ENCODE results near the gene KLRG1. TPM values are rescaled to one million over a fixed set of nuclear protein-coding genes. Genes with fewer than 3 reads are reported as not detected.

KLRG1 gene
- total and polyA plus RNA-seq, 2 of the 8 experiments (the other 6 are each of a cell fraction or from before 2014, with no cell fraction given) = 7.9 to 12.8 TPM

DNA sequence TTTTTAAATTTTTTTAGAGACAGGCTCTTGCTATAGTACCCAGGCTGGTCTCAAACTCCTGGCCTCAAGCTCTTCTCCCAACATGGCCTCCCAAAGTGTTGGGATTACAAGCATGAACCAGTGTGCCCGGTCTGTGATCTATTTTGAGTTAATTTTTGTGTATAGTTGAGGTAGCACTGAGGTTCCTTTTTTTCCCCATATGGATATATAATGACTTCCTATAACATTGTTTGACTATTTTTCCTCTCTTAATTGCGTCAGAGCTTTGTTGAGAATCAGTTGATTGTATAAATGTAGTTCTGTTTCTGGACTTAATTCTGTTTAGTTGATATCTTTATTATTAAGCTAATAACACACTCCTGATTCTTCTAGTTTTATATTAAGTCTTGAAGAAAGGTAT is 31.3 kb upstream of the KLRG1 start:
- 79% methylated on average over 2 of the region's 2 CpGs; no CpG with 5 or more reads in 1 of the 2 experiments for WGBS, 2 experiments (ENCODE audit: extremely low coverage in 1 of 2, insufficient coverage in 1 of 2, insufficient read length in 1 of 2, insufficient replicate concordance in 2 of 2, low coverage in 1 of 2, low lambda C conversion rate in 2 of 2, missing lambda C conversion rate in 1 of 2)
- Histone ChIP-seq H3K23ac (ENCODE audit: insufficient read length) (no peak overlapping the region), H3K9me3 (ENCODE audit: insufficient read depth in 2 of 2, low read depth in 1 of 2, low read length in 1 of 2) (no peaks in the 10 kb centered on the region), H2BK5ac (ENCODE audit: low read depth, low read length) (no peak overlapping the region), H3K79me2 (ENCODE audit: control insufficient read depth in 1 of 2, insufficient read depth in 2 of 2, low read length in 2 of 2) (no peaks in the 10 kb centered on the region), H3K18ac (ENCODE audit: extremely low read depth, low read length) (no peak overlapping the region), H4K8ac (ENCODE audit: extremely low read depth, insufficient read depth, low read length) (no peak overlapping the region), H3K23me2 (ENCODE audit: low read depth, low read length) (no peaks in the 10 kb centered on the region), H3K4ac (replicated peaks; ENCODE audit: insufficient read length, low read depth, low read length) (no peak overlapping the region), H3K4me1 (replicated peaks in 1 of 4; ENCODE audit: control insufficient read depth in 3 of 4, insufficient read depth in 4 of 4, low read length in 3 of 4) (peaks cover 0 to 3% (median 0%) of the 10 kb centered on the region in 4 experiments; a peak in 1 of 7 replicates), H2BK120ac (replicated peaks; ENCODE audit: low read depth, low read length) (no peak overlapping the region), H2BK15ac (ENCODE audit: low read length) (no peak overlapping the region), H3K14ac (ENCODE audit: insufficient read length) (no peak overlapping the region), H3K27me3 (replicated peaks in 1 of 4; ENCODE audit: control insufficient read depth in 3 of 4, extremely low read depth in 1 of 4, insufficient read depth in 3 of 4, low read length in 3 of 4) (no peaks in the 10 kb centered on the region), H4K20me1 (replicated peaks in 1 of 2; ENCODE audit: control insufficient read depth in 1 of 2, insufficient read depth in 2 of 2, low read length in 2 of 2) (no peaks in the 10 kb centered on the region), H3K4me2 (ENCODE audit: insufficient read depth in 1 of 2, low read depth in 2 of 2, low read length in 2 of 2) (no peak overlapping the region), H3K4me3 (ENCODE audit: extremely low read depth in 1 of 4, insufficient read depth in 2 of 4, low read depth in 3 of 4, low read length in 4 of 4) (no peak overlapping the region), H3K79me1 (ENCODE audit: low read depth, low read length) (no peaks in the 10 kb centered on the region), H2AK5ac (ENCODE audit: low read depth, low read length) (no peak overlapping the region), H3K9ac (replicated peaks in 1 of 4; ENCODE audit: extremely low read depth in 1 of 4, low read depth in 3 of 4, low read length in 3 of 4) (no peak overlapping the region), H3K27ac (ENCODE audit: low read depth, low read length) (no peak overlapping the region), H2AFZ (ENCODE audit: low read length) (no peak overlapping the region), H4K91ac (replicated peaks; ENCODE audit: insufficient read length, low read length) (no peak overlapping the region), H2BK12ac (ENCODE audit: low read depth, low read length) (no peak overlapping the region), H2BK20ac (ENCODE audit: low read length) (no peak overlapping the region), H4K5ac (ENCODE audit: insufficient read length, low read depth, low read length) (no peak overlapping the region), H3K56ac (replicated peaks; ENCODE audit: insufficient read length, low read depth, low read length) (no peak overlapping the region), H3K36me3 (ENCODE audit: control insufficient read depth in 2 of 4, insufficient read depth in 4 of 4, low read length in 3 of 4) (peaks cover 0 to 4% (median 0%) of the 10 kb centered on the region in 4 experiments; a peak in 1 of 8 replicates)
- no peak for DNase-seq (ENCODE audit: low read depth in 1 of 2, low spot score in 2 of 2)
- FAIRE-seq = no peak
- POLR2A ChIA-PET (ENCODE audit: partially characterized antibody) = interaction anchor here (1.2 to 1.3 kb wide), 2 partner anchors 8 to 19 kb away, joined by 3 read pairs; partner anchors contain the start of gene M6PR
- CTCF ChIA-PET (ENCODE audit: partially characterized antibody) = interaction anchor here (0.6 to 1.3 kb wide), 2 partner anchors 93 to 677 kb away, joined by 3 to 4 read pairs; no protein-coding TSS in a partner anchor
- TF ChIP-seq SIX5 (IDR thresholded peaks at IDR 0.05; ENCODE audit: low read depth, low read length) = no peak
- TF ChIP-seq SP4 (IDR thresholded peaks at IDR 0.05; ENCODE audit: low read length) = no peak
- TF ChIP-seq ZNF274 (IDR thresholded peaks at IDR 0.05; ENCODE audit: borderline replicate concordance, extremely low read depth, low read length) = no peak
- TF ChIP-seq EP300 (IDR thresholded peaks at IDR 0.05; ENCODE audit: borderline replicate concordance in 1 of 2, low read depth in 2 of 2, low read length in 2 of 2) = no peak
- no peak for TF ChIP-seq RFX5 (IDR thresholded peaks at IDR 0.05; ENCODE audit: borderline replicate concordance, low read depth, low read length)
- TF ChIP-seq JUND (IDR thresholded peaks at IDR 0.05; ENCODE audit: low read length) = no peak
- no peak for TF ChIP-seq SP2 (IDR thresholded peaks at IDR 0.05; ENCODE audit: low read length)
- no peak for TF ChIP-seq HDAC2 (IDR thresholded peaks at IDR 0.05; ENCODE audit: borderline replicate concordance in 1 of 2, low read depth in 2 of 2, low read length in 2 of 2)
- TF ChIP-seq, protein P1, sequence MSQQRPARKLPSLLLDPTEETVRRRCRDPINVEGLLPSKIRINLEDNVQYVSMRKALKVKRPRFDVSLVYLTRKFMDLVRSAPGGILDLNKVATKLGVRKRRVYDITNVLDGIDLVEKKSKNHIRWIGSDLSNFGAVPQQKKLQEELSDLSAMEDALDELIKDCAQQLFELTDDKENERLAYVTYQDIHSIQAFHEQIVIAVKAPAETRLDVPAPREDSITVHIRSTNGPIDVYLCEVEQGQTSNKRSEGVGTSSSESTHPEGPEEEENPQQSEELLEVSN (IDR thresholded peaks at IDR 0.05) = no peak
- no peak for TF ChIP-seq JUN (IDR thresholded peaks at IDR 0.05; ENCODE audit: low read depth, low read length)

Measured in H1 (cell line).